ENCODE measurements around the gene MYOCD. TPM values are rescaled to one million over a fixed set of nuclear protein-coding genes. Genes with fewer than 3 reads are reported as not detected.

MYOCD gene
- total RNA-seq, 1 experiment from 2014 or later: 1.2 TPM

DNA sequence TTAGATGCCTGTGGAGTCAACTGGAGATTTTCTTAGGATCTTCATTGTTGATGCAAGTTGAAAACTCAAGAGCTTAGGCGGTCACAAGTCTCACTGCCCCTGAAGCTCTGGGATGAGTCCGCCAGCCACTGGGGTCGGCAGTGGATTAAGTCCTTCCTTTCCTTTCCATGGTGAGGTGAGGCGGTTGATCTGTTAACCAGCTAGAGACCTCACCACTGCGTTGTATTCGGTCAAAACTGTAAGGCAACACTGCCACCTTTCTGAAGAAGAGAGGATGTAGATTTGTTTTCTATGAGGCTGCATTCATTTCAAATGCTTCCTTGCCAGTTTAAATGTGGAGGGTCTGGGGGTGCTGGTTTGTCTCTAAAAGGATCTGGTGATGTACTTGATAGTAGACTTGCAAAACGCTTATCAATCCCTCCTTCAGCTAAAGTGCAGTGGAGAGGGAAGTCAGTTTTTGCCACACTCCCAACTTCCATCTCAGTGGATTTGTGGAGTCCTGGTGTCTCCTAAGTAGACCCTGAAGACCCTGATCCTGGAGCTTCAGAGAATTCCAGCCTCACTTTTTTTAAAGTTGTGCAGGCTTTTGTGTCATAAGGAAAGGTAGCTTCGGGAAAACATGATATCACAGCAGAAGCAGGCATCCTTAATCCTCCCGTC, 1.7 kb downstream of the MYOCD start:
- ATAC-seq: peak; percentile 43
- DNase-seq (ENCODE audit: low spot score): peak; percentile 42
- H3K4me3 Mint-ChIP-seq: peak overlapping the region; percentile 20; the same call in 1 of the 2 replicates

GRCh38 chr17:12671906-12672305, 6.2 kb downstream of the MYOCD start:
- Mint-ChIP-seq H3K9me3 (no peaks in the 10 kb centered on the region), H3K36me3 (no peaks in the 10 kb centered on the region), H3K27me3 (ENCODE audit: low read depth) (peaks cover 4% of the 10 kb centered on the region), H3K4me1 (peaks cover 7% of the 10 kb centered on the region; the same call in 1 of the 2 replicates), H3K4me3 (no peak overlapping the region), H3K27ac (no peak overlapping the region)
- ChIA-PET POLR2A (no interaction called here), CTCF (interaction anchor here (1.4 to 2.0 kb wide), 2 partner anchors 70 to 126 kb away, joined by 3 to 7 read pairs; no protein-coding TSS in a partner anchor)
- DNase-seq (ENCODE audit: low spot score) (no peak), ATAC-seq (no peak)
- no peak for TF ChIP-seq JUN (CRISPR knock-in tag; IDR thresholded peaks at IDR 0.05)
- no peak for TF ChIP-seq ZNF423 (CRISPR knock-in tag; IDR thresholded peaks at IDR 0.05)
- TF ChIP-seq, protein P1, sequence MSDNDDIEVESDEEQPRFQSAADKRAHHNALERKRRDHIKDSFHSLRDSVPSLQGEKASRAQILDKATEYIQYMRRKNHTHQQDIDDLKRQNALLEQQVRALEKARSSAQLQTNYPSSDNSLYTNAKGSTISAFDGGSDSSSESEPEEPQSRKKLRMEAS (CRISPR knock-in tag; IDR thresholded peaks at IDR 0.05): no peak
- no peak for TF ChIP-seq E2F1 (CRISPR knock-in tag; IDR thresholded peaks at IDR 0.05)

More for the DNA sequence above, 1.7 kb downstream of the MYOCD start:
- POLR2A ChIA-PET: no interaction called here
- Mint-ChIP-seq H3K27me3 (ENCODE audit: low read depth) (peaks cover 39% of the 10 kb centered on the region), H3K27ac (no peak overlapping the region), H3K36me3 (no peaks in the 10 kb centered on the region), H3K4me1 (peaks cover 10% of the 10 kb centered on the region; the same call in 1 of the 2 replicates), H3K9me3 (no peaks in the 10 kb centered on the region)
- TF ChIP-seq TP53 (CRISPR knock-in tag; IDR thresholded peaks at IDR 0.05) (no peak), NFATC4 (CRISPR knock-in tag; IDR thresholded peaks at IDR 0.05) (no peak)
- TF ChIP-seq, protein P2, sequence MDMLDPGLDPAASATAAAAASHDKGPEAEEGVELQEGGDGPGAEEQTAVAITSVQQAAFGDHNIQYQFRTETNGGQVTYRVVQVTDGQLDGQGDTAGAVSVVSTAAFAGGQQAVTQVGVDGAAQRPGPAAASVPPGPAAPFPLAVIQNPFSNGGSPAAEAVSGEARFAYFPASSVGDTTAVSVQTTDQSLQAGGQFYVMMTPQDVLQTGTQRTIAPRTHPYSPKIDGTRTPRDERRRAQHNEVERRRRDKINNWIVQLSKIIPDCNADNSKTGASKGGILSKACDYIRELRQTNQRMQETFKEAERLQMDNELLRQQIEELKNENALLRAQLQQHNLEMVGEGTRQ (CRISPR knock-in tag; IDR thresholded peaks at IDR 0.05): no peak
- TF ChIP-seq, protein P3, sequence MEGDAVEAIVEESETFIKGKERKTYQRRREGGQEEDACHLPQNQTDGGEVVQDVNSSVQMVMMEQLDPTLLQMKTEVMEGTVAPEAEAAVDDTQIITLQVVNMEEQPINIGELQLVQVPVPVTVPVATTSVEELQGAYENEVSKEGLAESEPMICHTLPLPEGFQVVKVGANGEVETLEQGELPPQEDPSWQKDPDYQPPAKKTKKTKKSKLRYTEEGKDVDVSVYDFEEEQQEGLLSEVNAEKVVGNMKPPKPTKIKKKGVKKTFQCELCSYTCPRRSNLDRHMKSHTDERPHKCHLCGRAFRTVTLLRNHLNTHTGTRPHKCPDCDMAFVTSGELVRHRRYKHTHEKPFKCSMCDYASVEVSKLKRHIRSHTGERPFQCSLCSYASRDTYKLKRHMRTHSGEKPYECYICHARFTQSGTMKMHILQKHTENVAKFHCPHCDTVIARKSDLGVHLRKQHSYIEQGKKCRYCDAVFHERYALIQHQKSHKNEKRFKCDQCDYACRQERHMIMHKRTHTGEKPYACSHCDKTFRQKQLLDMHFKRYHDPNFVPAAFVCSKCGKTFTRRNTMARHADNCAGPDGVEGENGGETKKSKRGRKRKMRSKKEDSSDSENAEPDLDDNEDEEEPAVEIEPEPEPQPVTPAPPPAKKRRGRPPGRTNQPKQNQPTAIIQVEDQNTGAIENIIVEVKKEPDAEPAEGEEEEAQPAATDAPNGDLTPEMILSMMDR (IDR thresholded peaks at IDR 0.05): peak; percentile 23; the same call in 1 of the 2 replicates
- CTCF ChIA-PET: interaction anchor here (0.5 to 6.5 kb wide), 18 partner anchors 9 to 487 kb away, joined by 3 to 75 read pairs (median 4); partner anchors contain the start of gene ARHGAP44

DNA sequence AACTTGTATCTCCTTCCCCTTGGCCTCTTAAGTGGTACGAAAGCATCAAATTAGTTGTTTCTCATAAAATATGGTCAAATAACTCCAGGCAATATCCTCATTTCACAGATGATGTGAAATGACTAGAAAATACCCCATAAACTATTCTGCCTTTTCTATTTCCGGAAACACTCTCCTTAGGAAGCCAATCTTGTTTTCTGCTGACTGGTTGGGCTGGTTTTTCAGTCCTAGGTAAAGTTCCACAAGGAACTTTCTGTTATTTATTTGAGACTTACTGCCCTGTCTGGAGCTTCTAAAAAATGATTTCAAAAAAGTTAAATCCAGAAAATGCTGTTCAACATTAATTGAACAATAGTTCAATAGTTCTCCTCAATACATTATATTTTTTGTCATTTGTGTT, 7.3 kb downstream of the MYOCD start:
- ATAC-seq (no peak), DNase-seq (ENCODE audit: low spot score) (no peak)
- Mint-ChIP-seq H3K9me3 (no peaks in the 10 kb centered on the region), H3K36me3 (no peaks in the 10 kb centered on the region), H3K4me3 (no peak overlapping the region), H3K27ac (no peak overlapping the region), H3K27me3 (ENCODE audit: low read depth) (no peaks in the 10 kb centered on the region), H3K4me1 (0 out of 2 replicates have a peak, but pooled peaks cover 3% of the 10 kb centered on the region)
- CTCF ChIA-PET: interaction anchor here (1.4 to 2.0 kb wide), 2 partner anchors 69 to 127 kb away, joined by 3 to 7 read pairs; no protein-coding TSS in a partner anchor
- POLR2A ChIA-PET: interaction anchor here (0.7 kb wide), 1 partner anchor 330 kb away, joined by 3 read pairs; no protein-coding TSS in a partner anchor
- TF ChIP-seq, protein P4, sequence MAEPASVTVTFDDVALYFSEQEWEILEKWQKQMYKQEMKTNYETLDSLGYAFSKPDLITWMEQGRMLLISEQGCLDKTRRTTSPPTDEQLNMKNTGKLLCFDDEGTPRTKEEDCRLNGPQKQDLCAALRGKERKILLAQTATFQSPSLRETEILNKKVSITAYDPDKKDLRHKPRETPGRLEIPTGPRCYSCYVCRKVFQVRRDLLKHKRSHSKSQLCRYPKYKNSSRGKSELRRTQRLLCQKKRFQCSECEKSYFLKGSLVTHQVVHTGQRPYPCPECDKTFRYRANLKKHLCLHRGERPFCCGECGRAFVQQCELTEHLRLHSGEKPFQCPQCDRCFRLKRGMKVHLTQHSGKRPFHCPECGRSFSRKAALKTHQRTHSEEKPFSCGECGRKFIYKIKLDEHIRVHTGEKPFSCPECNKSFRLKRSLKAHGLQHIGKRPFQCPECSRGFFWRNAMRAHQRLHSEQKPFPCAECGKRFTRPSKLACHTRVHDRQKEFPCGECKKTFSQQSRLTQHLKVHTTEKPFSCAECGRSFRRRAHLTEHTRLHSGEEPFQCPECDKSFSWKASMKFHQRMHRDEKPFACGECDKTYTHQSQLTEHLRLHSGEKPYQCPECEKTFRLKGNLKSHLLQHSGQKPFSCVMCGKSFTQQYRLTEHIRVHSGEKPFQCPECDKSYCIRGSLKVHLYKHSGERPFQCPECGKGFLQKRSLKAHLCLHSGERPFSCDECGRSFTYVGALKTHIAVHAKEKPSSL (CRISPR knock-in tag; conservative IDR thresholded peaks at IDR 0.05): no peak
- TF ChIP-seq CREB1 (CRISPR knock-in tag; IDR thresholded peaks at IDR 0.05) (no peak), ETV6 (CRISPR knock-in tag; IDR thresholded peaks at IDR 0.05) (no peak), ZSCAN18 (CRISPR knock-in tag; IDR thresholded peaks at IDR 0.05) (no peak), E2F4 (CRISPR knock-in tag; IDR thresholded peaks at IDR 0.05; ENCODE audit: borderline replicate concordance, low read depth) (no peak)
- TF ChIP-seq, protein P5, sequence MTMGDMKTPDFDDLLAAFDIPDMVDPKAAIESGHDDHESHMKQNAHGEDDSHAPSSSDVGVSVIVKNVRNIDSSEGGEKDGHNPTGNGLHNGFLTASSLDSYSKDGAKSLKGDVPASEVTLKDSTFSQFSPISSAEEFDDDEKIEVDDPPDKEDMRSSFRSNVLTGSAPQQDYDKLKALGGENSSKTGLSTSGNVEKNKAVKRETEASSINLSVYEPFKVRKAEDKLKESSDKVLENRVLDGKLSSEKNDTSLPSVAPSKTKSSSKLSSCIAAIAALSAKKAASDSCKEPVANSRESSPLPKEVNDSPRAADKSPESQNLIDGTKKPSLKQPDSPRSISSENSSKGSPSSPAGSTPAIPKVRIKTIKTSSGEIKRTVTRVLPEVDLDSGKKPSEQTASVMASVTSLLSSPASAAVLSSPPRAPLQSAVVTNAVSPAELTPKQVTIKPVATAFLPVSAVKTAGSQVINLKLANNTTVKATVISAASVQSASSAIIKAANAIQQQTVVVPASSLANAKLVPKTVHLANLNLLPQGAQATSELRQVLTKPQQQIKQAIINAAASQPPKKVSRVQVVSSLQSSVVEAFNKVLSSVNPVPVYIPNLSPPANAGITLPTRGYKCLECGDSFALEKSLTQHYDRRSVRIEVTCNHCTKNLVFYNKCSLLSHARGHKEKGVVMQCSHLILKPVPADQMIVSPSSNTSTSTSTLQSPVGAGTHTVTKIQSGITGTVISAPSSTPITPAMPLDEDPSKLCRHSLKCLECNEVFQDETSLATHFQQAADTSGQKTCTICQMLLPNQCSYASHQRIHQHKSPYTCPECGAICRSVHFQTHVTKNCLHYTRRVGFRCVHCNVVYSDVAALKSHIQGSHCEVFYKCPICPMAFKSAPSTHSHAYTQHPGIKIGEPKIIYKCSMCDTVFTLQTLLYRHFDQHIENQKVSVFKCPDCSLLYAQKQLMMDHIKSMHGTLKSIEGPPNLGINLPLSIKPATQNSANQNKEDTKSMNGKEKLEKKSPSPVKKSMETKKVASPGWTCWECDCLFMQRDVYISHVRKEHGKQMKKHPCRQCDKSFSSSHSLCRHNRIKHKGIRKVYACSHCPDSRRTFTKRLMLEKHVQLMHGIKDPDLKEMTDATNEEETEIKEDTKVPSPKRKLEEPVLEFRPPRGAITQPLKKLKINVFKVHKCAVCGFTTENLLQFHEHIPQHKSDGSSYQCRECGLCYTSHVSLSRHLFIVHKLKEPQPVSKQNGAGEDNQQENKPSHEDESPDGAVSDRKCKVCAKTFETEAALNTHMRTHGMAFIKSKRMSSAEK (CRISPR knock-in tag; IDR thresholded peaks at IDR 0.05; ENCODE audit: borderline replicate concordance): no peak
- TF ChIP-seq, protein P6, sequence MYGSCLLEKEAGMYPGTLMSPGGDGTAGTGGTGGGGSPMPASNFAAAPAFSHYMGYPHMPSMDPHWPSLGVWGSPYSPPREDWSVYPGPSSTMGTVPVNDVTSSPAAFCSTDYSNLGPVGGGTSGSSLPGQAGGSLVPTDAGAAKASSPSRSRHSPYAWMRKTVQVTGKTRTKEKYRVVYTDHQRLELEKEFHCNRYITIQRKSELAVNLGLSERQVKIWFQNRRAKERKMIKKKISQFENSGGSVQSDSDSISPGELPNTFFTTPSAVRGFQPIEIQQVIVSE (CRISPR knock-in tag; IDR thresholded peaks at IDR 0.05; ENCODE audit: borderline replicate concordance): no peak
